Large intestine (tissue), 12 donors: ENCODE results near the gene DHX36. TPM values are rescaled to one million over a fixed set of nuclear protein-coding genes. Genes with fewer than 3 reads are reported as not detected.

ENCODE experiments used
- DNase-seq, 2 donors: peaks; one replicate each; pipeline versions ENCODE4 v3.0.0 to v3.0.0-alpha.2; 2013
- H3K27ac ChIP-seq: one replicate; pipeline ENCODE4 v1.5.1; 2013; ENCODE audit warnings: low read length
- H3K27me3 ChIP-seq: 2 replicates; pipeline ENCODE4 v1.6.1; 2013; ENCODE audit warnings: low read length; ENCODE audit not compliant: control insufficient read depth, insufficient read depth
- H3K36me3 ChIP-seq: 2 replicates; pipeline ENCODE4 v1.6.1; 2013; ENCODE audit warnings: low read length; ENCODE audit not compliant: control insufficient read depth, insufficient read depth
- H3K4me1 ChIP-seq: one replicate; pipeline ENCODE4 v1.6.1; 2013; ENCODE audit warnings: low read length; ENCODE audit not compliant: control insufficient read depth, insufficient read depth
- H3K4me3 ChIP-seq: one replicate; pipeline ENCODE4 v1.5.1; 2013; ENCODE audit warnings: low read length
- H3K9me3 ChIP-seq: one replicate; pipeline ENCODE4 v1.6.1; 2013; ENCODE audit warnings: mild to moderate bottlenecking, low read depth, low read length, moderate library complexity; ENCODE audit not compliant: control insufficient read depth
- whole genome bisulfite sequencing: methylation state at CpG from one replicate; pipeline ENCODE4 v1.1.5; 2013; ENCODE audit warnings: low lambda C conversion rate; ENCODE audit not compliant: insufficient coverage; 5-methylcytosine and 5-hydroxymethylcytosine counted together
- long read RNA-seq, 11 donors: transcript quantifications; one replicate each; lab custom pipeline, GENCODE V29; 2026
- polyA plus RNA-seq: library from polyadenylated mRNA; unstranded; fragments of 120-200 nt; gene quantifications from one replicate; pipeline ENCODE4 v1.2.1, GENCODE V29; 2013

DHX36 gene, protein sequence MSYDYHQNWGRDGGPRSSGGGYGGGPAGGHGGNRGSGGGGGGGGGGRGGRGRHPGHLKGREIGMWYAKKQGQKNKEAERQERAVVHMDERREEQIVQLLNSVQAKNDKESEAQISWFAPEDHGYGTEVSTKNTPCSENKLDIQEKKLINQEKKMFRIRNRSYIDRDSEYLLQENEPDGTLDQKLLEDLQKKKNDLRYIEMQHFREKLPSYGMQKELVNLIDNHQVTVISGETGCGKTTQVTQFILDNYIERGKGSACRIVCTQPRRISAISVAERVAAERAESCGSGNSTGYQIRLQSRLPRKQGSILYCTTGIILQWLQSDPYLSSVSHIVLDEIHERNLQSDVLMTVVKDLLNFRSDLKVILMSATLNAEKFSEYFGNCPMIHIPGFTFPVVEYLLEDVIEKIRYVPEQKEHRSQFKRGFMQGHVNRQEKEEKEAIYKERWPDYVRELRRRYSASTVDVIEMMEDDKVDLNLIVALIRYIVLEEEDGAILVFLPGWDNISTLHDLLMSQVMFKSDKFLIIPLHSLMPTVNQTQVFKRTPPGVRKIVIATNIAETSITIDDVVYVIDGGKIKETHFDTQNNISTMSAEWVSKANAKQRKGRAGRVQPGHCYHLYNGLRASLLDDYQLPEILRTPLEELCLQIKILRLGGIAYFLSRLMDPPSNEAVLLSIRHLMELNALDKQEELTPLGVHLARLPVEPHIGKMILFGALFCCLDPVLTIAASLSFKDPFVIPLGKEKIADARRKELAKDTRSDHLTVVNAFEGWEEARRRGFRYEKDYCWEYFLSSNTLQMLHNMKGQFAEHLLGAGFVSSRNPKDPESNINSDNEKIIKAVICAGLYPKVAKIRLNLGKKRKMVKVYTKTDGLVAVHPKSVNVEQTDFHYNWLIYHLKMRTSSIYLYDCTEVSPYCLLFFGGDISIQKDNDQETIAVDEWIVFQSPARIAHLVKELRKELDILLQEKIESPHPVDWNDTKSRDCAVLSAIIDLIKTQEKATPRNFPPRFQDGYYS
- 51.9 TPM for polyA plus RNA-seq
- long read RNA-seq, donor 1, full-length matches to known transcripts, result 8 of 14 reads
- long read RNA-seq, donor 1, partial matches to known transcripts, result 6 of 14 reads
- long read RNA-seq, donor 1, other reads (novel, unspliced or antisense), result 0 of 14 reads
- long read RNA-seq, donor 2, full-length matches to known transcripts, result 10 of 25 reads
- long read RNA-seq, donor 2, partial matches to known transcripts, result 15 of 25 reads
- long read RNA-seq, donor 2, other reads (novel, unspliced or antisense), result 0 of 25 reads
- long read RNA-seq, donor 3, result 0 reads
- long read RNA-seq, donor 4, result 0 reads
- long read RNA-seq, donor 5, full-length matches to known transcripts, result 4 of 17 reads
- long read RNA-seq, donor 5, partial matches to known transcripts, result 13 of 17 reads
- long read RNA-seq, donor 5, other reads (novel, unspliced or antisense), result 0 of 17 reads
- long read RNA-seq, donor 6, full-length matches to known transcripts, result 18 of 29 reads
- long read RNA-seq, donor 6, partial matches to known transcripts, result 11 of 29 reads
- long read RNA-seq, donor 6, other reads (novel, unspliced or antisense), result 0 of 29 reads
- long read RNA-seq, donor 7, partial matches to known transcripts, result 0 of 8 reads
- long read RNA-seq, donor 7, other reads (novel, unspliced or antisense), result 0 of 8 reads
- long read RNA-seq, donor 8, transcript DHX36-211 (3 exons, 833 nt), result major isoform, 16 of 32 reads
- long read RNA-seq, donor 8, partial matches to known transcripts, result 12 of 32 reads
- long read RNA-seq, donor 8, other reads (novel, unspliced or antisense), result 0 of 32 reads
- long read RNA-seq, donor 9, partial matches to known transcripts, result 26 of 30 reads
- long read RNA-seq, donor 9, other reads (novel, unspliced or antisense), result 0 of 30 reads
- long read RNA-seq, donor 10, full-length matches to known transcripts, result 9 of 14 reads
- long read RNA-seq, donor 10, partial matches to known transcripts, result 5 of 14 reads
- long read RNA-seq, donor 10, other reads (novel, unspliced or antisense), result 0 of 14 reads
- long read RNA-seq, donor 11, full-length matches to known transcripts, result 9 of 15 reads
- long read RNA-seq, donor 11, partial matches to known transcripts, result 6 of 15 reads
- long read RNA-seq, donor 11, other reads (novel, unspliced or antisense), result 0 of 15 reads

DNA sequence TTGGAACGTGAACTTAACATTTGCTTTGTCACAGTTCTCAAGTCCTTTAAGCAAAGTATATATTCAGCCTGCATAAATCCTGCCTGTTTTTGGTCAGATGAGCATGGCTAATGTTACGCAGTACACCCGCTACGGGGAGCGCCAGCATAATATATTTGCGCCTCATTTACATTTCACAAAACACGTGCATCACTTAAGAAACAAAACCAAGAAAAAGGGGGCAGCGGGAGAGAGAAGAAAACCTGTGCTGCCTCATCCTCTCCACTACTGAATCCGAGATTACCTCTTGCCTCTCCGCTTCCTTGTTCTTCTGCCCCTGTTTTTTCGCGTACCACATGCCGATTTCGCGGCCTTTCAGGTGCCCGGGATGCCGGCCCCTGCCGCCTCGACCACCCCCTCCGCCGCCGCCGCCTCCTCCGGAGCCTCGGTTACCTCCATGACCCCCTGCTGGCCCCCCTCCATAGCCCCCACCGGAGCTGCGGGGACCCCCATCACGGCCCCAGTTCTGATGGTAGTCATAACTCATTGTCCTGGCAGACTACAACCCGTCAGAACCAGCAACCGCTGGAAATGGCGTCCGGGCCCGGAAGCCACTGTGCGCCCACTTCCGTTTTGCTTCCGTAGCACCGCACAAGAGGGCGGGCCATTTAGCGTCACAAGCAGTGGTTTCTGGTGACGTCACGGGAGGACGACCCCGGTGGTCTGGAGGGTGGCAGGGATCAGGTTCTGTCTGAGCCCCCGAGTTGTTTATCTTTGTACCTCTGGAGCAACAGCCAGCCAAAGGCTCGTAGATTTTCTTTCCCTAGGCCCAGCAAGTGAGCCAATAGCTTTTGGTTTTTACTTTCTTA is at the start of gene DHX36:
TSS of gene DHX36 (minus strand) at position 597 of the 848 bp plus-strand sequence. CDS start at position 526, 71 bp downstream.
- Histone ChIP-seq H3K4me3 (peak within 1 kb of the TSS; percentile 72), H3K27me3 (peaks cover 24% of the 10 kb centered on the region), H3K4me1 (no peaks in the 10 kb centered on the region), H3K27ac (peak within 1 kb of the TSS; percentile 85), H3K36me3 (no peaks in the 10 kb centered on the region), H3K9me3 (no peaks in the 10 kb centered on the region)
- DNase-seq, result peak; percentile 92 to 93
- WGBS, result no CpG with 5 or more reads among the region's 45 CpGs

DNA sequence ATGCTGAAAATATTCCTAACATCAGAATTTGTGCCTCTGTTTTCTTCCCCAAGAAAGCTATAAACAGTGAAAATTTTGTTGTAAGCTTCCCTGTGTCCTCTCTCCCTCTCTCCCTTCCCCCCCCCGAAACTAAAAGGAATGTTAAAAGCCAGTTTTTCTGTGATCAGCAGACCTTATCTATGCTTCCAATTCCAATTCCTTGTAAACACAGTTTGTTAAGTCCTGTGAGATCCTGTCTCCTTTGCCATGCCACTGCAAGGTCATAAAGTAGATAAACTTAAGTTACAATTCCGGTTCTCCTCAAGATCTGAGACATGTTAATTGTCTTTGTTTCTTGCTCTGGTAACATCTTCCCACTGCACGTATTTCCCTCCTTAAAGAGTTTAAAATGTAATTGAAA is 42.9 kb upstream of the DHX36 start:
- no peak overlapping the region for H3K27ac ChIP-seq
- H3K36me3 ChIP-seq, result no peaks in the 10 kb centered on the region
- no peaks in the 10 kb centered on the region for H3K9me3 ChIP-seq
- no peaks in the 10 kb centered on the region for H3K27me3 ChIP-seq
- no peaks in the 10 kb centered on the region for H3K4me1 ChIP-seq
- DNase-seq, result no peak
- no peak overlapping the region for H3K4me3 ChIP-seq
- no CpG with 5 or more reads among the region's 3 CpGs for WGBS

DNA sequence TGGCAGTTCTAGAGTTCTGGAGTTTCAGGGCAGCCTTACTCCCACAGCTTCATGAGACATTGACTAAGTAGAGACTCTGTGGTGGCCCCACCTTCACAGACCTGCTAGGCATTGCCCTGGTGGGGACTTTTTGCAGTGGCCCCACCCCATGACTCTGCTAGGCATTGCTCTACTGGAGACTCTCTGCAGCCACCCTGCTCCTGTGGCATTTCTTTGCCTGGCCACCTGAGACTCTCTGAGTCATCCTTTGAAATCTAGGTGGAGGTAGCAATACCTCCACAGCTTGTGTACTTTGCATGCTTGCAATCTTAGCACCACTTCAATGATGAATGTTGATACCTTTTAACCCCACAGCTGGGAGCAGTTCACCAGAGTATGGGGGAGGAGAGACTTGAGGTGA is 40.6 kb upstream of the DHX36 start:
- no peak for DNase-seq
- H3K27ac ChIP-seq, result no peak overlapping the region
- no peaks in the 10 kb centered on the region for H3K36me3 ChIP-seq
- H3K4me1 ChIP-seq, result no peaks in the 10 kb centered on the region
- H3K4me3 ChIP-seq, result no peak overlapping the region
- no peaks in the 10 kb centered on the region for H3K9me3 ChIP-seq
- H3K27me3 ChIP-seq, result no peaks in the 10 kb centered on the region

DNA sequence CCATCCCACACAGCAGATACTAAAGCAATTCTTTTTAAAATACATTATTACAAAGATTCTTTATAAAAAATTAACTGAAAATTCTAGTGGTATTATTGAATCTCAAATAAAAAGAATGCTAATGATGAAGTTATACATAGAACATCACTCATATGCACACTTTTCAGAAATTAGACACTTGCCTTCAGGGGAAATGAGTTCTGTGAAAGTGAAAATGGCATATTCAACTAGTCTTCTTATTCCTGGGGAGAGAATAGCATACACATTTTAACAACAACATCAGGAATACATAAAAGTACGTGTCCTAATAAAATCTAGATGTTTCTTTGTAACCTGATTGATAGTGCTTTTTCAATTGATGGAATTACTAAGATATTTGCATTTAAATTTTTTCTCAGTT is 36.8 kb upstream of the DHX36 start:
- no peaks in the 10 kb centered on the region for H3K9me3 ChIP-seq
- no peaks in the 10 kb centered on the region for H3K4me1 ChIP-seq
- peaks cover 3% of the 10 kb centered on the region for H3K27me3 ChIP-seq
- DNase-seq, result no peak
- no peak overlapping the region for H3K4me3 ChIP-seq
- no peaks in the 10 kb centered on the region for H3K36me3 ChIP-seq
- no peak overlapping the region for H3K27ac ChIP-seq
- whole genome bisulfite sequencing, result no CpG with 5 or more reads among the region's 1 CpG

DNA sequence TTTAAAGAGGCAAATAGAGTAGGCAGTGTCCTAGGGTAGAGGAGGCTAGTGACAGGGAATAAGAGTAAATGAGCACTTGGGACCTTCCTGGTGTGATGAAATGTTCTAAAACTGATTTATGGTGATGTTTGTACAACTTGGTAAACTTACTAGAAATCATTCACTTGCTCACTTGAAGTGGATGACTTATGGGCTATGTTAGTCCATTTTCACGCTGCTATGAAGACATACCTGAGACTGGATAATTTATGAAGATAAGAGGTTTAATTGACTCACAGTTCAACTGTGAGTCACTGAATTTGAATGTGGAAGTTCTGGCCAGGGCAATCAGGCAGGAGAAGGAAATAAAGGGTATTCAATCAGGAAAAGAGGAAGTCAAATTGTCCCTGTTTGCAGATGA is 31.7 kb upstream of the DHX36 start:
- WGBS, result no CpG with 5 or more reads among the region's 1 CpG
- Histone ChIP-seq H3K9me3 (no peaks in the 10 kb centered on the region), H3K4me1 (no peaks in the 10 kb centered on the region), H3K4me3 (no peak overlapping the region), H3K27ac (no peak overlapping the region), H3K27me3 (peaks cover 7% of the 10 kb centered on the region), H3K36me3 (no peaks in the 10 kb centered on the region)
- peak; percentile 6 to 22 for DNase-seq

DNA sequence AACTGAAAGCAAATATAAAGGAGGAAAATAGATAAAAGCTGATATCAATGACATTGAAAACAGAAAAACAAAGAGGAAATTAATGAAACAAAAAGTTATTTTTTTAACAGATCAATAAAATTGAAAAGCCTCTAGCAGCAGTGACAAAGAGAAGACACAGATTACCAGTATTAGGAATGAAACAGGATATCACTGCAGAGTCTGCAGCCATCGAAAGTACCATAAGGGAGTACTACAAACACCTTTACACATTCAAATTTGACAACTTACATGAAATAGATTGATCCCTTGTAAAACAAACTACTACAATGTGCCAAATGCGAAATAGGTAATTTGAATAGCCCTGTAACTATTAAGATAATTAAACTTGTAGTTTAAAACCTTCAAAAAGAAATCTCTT is 24.9 kb upstream of the DHX36 start:
- Histone ChIP-seq H3K27me3 (peaks cover 6% of the 10 kb centered on the region), H3K27ac (no peak overlapping the region), H3K4me1 (no peaks in the 10 kb centered on the region), H3K36me3 (no peaks in the 10 kb centered on the region), H3K4me3 (no peak overlapping the region), H3K9me3 (no peaks in the 10 kb centered on the region)
- WGBS, result no CpG with 5 or more reads among the region's 2 CpGs
- no peak for DNase-seq

DNA sequence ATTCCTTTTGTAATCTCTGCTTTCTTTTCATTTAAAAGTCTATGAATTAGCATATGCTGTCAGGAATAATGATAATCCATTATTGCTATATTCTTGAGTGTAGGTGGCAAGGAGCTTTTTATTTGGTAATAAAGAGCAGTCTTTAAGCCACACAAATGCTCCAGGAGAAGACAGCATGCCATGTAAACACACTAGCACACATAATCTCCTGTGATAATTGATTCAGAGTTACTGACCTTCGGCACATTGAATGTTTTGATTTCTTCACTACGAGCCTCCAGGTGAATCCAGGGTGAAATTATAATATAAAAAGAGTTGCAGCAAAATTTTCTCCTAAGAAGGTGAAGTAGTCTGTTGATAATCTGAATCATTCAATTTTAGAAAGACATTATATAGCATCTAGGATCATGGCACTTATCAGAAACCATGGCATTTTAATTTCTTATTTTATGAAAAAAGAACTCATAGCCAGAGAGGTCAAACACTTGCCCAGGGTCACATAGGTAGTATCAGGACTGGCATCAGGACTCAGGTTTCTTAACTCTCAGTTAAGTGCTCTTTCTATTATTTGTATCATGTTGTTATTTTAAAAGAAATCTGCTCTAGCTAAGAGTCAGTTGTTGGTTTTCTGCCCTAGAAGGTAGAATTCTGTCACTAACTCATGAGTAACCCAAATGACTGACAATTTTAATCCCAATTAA is 21.3 kb upstream of the DHX36 start:
- no peaks in the 10 kb centered on the region for H3K36me3 ChIP-seq
- H3K27me3 ChIP-seq, result peaks cover 8% of the 10 kb centered on the region
- H3K9me3 ChIP-seq, result no peaks in the 10 kb centered on the region
- no peak overlapping the region for H3K4me3 ChIP-seq
- H3K27ac ChIP-seq, result no peak overlapping the region
- H3K4me1 ChIP-seq, result no peaks in the 10 kb centered on the region
- no peak for DNase-seq
- no CpG with 5 or more reads among the region's 2 CpGs for WGBS

DNA sequence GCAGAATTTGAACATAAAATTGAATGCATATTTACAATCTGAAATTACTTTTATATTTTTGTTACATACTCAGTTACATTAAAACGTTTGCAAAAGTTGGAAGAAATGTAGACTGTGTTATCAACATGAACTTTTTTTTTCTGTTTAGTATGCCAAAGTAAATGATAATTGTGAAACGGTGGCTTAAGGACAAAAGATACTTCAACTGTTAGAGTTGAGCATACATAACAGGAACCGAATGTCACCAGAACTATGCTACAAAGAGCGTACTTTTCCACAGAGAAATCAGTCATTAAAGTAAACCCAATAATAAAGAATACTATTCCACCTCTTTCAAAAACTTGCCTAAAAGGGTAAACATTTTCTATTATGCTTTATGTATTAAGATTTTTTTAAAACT is 14.3 kb upstream of the DHX36 start:
- no peak overlapping the region for H3K27ac ChIP-seq
- no peak for DNase-seq
- H3K27me3 ChIP-seq, result peaks cover 21% of the 10 kb centered on the region
- H3K4me1 ChIP-seq, result no peaks in the 10 kb centered on the region
- no peak overlapping the region for H3K4me3 ChIP-seq
- no peaks in the 10 kb centered on the region for H3K36me3 ChIP-seq
- no peaks in the 10 kb centered on the region for H3K9me3 ChIP-seq
- 70% methylated on average over 2 of the region's 4 CpGs for WGBS
